Measurements from ENCODE around the gene TMEM181.

Gene TMEM181

GRCh38 chr6:158568549-158568948 is 8.7 kb downstream of the TMEM181 start:
- no peak overlapping the region for H3K4me3 ChIP-seq (replicated peaks; ENCODE audit: low read depth, low read length)
- no peak for TF ChIP-seq CTCF (IDR thresholded peaks at IDR 0.05; ENCODE audit: low read depth, low read length, missing control alignments)
- no peak for DNase-seq (ENCODE audit: extremely low read depth, low read depth)

- no peak overlapping the region for H3K4me3 ChIP-seq (replicated peaks; ENCODE audit: low read depth, low read length)
- TF ChIP-seq CTCF (IDR thresholded peaks at IDR 0.05; ENCODE audit: low read depth, low read length, missing control alignments) = no peak
- no peak for DNase-seq (ENCODE audit: extremely low read depth, low read depth)
Measured at GRCh38 chr6:158569036-158569435, 9.1 kb downstream of the TMEM181 start.

GRCh38 chr6:158570681-158570962 is 10.7 kb downstream of the TMEM181 start:
- no peak overlapping the region for H3K4me3 ChIP-seq (replicated peaks; ENCODE audit: low read depth, low read length)
- no peak for DNase-seq (ENCODE audit: extremely low read depth, low read depth)
- no peak for TF ChIP-seq CTCF (IDR thresholded peaks at IDR 0.05; ENCODE audit: low read depth, low read length, missing control alignments)

- DNase-seq (ENCODE audit: extremely low read depth, low read depth) = no peak
- H3K4me3 ChIP-seq (replicated peaks; ENCODE audit: low read depth, low read length) = no peak overlapping the region
- no peak for TF ChIP-seq CTCF (IDR thresholded peaks at IDR 0.05; ENCODE audit: low read depth, low read length, missing control alignments)
Measured at GRCh38 chr6:158571826-158572652, 12.1 kb downstream of the TMEM181 start.

GRCh38 chr6:158572653-158573541 is 13.0 kb downstream of the TMEM181 start:
- no peak for DNase-seq (ENCODE audit: extremely low read depth, low read depth)
- no peak for TF ChIP-seq CTCF (IDR thresholded peaks at IDR 0.05; ENCODE audit: low read depth, low read length, missing control alignments)
- no peak overlapping the region for H3K4me3 ChIP-seq (replicated peaks; ENCODE audit: low read depth, low read length)

- no peak overlapping the region for H3K4me3 ChIP-seq (replicated peaks; ENCODE audit: low read depth, low read length)
- DNase-seq (ENCODE audit: extremely low read depth, low read depth) = no peak
- no peak for TF ChIP-seq CTCF (IDR thresholded peaks at IDR 0.05; ENCODE audit: low read depth, low read length, missing control alignments)
Measured at GRCh38 chr6:158573542-158573931, 13.6 kb downstream of the TMEM181 start.
